ENCODE results near the gene PRDM10. TPM values are rescaled to one million over a fixed set of nuclear protein-coding genes. Genes with fewer than 3 reads are reported as not detected.

PRDM10 gene
- total and polyA plus RNA-seq, 10 of the 15 experiments (the other 5 are each of a cell fraction or from before 2014, with no cell fraction given), result 0.93 to 6.2 (median 4.1) TPM

DNA sequence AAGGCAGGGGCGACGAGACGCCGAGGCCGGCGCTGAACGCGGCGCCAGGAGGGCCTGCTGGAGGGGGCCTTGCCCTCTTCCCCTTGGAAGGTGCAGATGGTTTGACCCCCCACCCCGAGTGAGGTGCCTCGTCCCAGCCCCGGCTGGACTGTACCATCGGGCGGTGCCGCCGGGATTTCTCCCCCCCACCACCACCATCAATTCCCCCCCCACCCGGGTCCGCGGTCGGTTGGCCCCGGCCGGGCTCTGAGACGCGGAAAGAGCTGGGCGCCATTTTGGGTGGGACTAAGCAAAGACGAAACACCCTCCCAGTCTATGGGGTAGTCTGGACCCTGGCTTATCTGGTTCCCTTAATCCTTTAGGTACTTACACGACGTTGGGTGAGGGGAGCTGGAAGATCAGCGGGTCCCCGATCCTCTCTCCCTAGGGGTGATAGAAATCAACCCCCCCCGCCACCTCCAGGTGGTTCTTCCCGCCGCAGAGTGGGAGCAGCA lies at the start of gene PRDM10 (continued):
- TF ChIP-seq EP300 (IDR thresholded peaks at IDR 0.05; ENCODE audit: borderline replicate concordance in 1 of 2, control insufficient read depth in 1 of 2, low read depth in 2 of 2, low read length in 2 of 2) (no peak), MXI1 (IDR thresholded peaks at IDR 0.05; ENCODE audit: low read depth, low read length) (no peak), SMARCA5 (IDR thresholded peaks at IDR 0.05) (peak; percentile 77; the same call in 1 of the 2 replicates), TAF1 (IDR thresholded peaks at IDR 0.05; ENCODE audit: borderline replicate concordance, low read depth, low read length) (peak; percentile 86), TCF7 (IDR thresholded peaks at IDR 0.05; ENCODE audit: borderline replicate concordance) (no peak), RB1 (IDR thresholded peaks at IDR 0.05; ENCODE audit: borderline replicate concordance) (0 out of 2 replicates have a peak, but pooled peaks have one; percentile 87), SMAD5 (IDR thresholded peaks at IDR 0.05; ENCODE audit: low read depth) (0 out of 2 replicates have a peak, but pooled peaks have one; percentile 25), STAT3 (IDR thresholded peaks at IDR 0.05; ENCODE audit: low read depth, low read length) (0 out of 2 replicates have a peak, but pooled peaks have one; percentile 13)
- TF ChIP-seq, protein P1, sequence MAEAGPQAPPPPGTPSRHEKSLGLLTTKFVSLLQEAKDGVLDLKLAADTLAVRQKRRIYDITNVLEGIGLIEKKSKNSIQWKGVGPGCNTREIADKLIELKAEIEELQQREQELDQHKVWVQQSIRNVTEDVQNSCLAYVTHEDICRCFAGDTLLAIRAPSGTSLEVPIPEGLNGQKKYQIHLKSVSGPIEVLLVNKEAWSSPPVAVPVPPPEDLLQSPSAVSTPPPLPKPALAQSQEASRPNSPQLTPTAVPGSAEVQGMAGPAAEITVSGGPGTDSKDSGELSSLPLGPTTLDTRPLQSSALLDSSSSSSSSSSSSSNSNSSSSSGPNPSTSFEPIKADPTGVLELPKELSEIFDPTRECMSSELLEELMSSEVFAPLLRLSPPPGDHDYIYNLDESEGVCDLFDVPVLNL (IDR thresholded peaks at IDR 0.05; ENCODE audit: low read depth, low read length), result 0 out of 2 replicates have a peak, but pooled peaks have one; percentile 37
- TF ChIP-seq, protein P2, sequence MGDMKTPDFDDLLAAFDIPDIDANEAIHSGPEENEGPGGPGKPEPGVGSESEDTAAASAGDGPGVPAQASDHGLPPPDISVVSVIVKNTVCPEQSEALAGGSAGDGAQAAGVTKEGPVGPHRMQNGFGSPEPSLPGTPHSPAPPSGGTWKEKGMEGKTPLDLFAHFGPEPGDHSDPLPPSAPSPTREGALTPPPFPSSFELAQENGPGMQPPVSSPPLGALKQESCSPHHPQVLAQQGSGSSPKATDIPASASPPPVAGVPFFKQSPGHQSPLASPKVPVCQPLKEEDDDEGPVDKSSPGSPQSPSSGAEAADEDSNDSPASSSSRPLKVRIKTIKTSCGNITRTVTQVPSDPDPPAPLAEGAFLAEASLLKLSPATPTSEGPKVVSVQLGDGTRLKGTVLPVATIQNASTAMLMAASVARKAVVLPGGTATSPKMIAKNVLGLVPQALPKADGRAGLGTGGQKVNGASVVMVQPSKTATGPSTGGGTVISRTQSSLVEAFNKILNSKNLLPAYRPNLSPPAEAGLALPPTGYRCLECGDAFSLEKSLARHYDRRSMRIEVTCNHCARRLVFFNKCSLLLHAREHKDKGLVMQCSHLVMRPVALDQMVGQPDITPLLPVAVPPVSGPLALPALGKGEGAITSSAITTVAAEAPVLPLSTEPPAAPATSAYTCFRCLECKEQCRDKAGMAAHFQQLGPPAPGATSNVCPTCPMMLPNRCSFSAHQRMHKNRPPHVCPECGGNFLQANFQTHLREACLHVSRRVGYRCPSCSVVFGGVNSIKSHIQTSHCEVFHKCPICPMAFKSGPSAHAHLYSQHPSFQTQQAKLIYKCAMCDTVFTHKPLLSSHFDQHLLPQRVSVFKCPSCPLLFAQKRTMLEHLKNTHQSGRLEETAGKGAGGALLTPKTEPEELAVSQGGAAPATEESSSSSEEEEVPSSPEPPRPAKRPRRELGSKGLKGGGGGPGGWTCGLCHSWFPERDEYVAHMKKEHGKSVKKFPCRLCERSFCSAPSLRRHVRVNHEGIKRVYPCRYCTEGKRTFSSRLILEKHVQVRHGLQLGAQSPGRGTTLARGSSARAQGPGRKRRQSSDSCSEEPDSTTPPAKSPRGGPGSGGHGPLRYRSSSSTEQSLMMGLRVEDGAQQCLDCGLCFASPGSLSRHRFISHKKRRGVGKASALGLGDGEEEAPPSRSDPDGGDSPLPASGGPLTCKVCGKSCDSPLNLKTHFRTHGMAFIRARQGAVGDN (IDR thresholded peaks at IDR 0.05), result 0 out of 2 replicates have a peak, but pooled peaks have one; percentile 36
- TF ChIP-seq, protein P3, sequence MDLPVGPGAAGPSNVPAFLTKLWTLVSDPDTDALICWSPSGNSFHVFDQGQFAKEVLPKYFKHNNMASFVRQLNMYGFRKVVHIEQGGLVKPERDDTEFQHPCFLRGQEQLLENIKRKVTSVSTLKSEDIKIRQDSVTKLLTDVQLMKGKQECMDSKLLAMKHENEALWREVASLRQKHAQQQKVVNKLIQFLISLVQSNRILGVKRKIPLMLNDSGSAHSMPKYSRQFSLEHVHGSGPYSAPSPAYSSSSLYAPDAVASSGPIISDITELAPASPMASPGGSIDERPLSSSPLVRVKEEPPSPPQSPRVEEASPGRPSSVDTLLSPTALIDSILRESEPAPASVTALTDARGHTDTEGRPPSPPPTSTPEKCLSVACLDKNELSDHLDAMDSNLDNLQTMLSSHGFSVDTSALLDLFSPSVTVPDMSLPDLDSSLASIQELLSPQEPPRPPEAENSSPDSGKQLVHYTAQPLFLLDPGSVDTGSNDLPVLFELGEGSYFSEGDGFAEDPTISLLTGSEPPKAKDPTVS (IDR thresholded peaks at IDR 0.05; ENCODE audit: low read depth, low read length), result 0 out of 2 replicates have a peak, but pooled peaks have one; percentile 8
- TF ChIP-seq, protein P4, sequence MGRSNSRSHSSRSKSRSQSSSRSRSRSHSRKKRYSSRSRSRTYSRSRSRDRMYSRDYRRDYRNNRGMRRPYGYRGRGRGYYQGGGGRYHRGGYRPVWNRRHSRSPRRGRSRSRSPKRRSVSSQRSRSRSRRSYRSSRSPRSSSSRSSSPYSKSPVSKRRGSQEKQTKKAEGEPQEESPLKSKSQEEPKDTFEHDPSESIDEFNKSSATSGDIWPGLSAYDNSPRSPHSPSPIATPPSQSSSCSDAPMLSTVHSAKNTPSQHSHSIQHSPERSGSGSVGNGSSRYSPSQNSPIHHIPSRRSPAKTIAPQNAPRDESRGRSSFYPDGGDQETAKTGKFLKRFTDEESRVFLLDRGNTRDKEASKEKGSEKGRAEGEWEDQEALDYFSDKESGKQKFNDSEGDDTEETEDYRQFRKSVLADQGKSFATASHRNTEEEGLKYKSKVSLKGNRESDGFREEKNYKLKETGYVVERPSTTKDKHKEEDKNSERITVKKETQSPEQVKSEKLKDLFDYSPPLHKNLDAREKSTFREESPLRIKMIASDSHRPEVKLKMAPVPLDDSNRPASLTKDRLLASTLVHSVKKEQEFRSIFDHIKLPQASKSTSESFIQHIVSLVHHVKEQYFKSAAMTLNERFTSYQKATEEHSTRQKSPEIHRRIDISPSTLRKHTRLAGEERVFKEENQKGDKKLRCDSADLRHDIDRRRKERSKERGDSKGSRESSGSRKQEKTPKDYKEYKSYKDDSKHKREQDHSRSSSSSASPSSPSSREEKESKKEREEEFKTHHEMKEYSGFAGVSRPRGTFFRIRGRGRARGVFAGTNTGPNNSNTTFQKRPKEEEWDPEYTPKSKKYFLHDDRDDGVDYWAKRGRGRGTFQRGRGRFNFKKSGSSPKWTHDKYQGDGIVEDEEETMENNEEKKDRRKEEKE (IDR thresholded peaks at IDR 0.05), result peak; percentile 89
- TF ChIP-seq, protein P5, sequence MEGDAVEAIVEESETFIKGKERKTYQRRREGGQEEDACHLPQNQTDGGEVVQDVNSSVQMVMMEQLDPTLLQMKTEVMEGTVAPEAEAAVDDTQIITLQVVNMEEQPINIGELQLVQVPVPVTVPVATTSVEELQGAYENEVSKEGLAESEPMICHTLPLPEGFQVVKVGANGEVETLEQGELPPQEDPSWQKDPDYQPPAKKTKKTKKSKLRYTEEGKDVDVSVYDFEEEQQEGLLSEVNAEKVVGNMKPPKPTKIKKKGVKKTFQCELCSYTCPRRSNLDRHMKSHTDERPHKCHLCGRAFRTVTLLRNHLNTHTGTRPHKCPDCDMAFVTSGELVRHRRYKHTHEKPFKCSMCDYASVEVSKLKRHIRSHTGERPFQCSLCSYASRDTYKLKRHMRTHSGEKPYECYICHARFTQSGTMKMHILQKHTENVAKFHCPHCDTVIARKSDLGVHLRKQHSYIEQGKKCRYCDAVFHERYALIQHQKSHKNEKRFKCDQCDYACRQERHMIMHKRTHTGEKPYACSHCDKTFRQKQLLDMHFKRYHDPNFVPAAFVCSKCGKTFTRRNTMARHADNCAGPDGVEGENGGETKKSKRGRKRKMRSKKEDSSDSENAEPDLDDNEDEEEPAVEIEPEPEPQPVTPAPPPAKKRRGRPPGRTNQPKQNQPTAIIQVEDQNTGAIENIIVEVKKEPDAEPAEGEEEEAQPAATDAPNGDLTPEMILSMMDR (IDR thresholded peaks at IDR 0.05 in 2 of 3, conservative IDR thresholded peaks at IDR 0.05 in 1 of 3; ENCODE audit: control insufficient read depth in 2 of 3, extremely low read depth in 1 of 3, insufficient read depth in 1 of 3, low read depth in 3 of 3, low read length in 3 of 3), result no peak
- TF ChIP-seq, protein P6, sequence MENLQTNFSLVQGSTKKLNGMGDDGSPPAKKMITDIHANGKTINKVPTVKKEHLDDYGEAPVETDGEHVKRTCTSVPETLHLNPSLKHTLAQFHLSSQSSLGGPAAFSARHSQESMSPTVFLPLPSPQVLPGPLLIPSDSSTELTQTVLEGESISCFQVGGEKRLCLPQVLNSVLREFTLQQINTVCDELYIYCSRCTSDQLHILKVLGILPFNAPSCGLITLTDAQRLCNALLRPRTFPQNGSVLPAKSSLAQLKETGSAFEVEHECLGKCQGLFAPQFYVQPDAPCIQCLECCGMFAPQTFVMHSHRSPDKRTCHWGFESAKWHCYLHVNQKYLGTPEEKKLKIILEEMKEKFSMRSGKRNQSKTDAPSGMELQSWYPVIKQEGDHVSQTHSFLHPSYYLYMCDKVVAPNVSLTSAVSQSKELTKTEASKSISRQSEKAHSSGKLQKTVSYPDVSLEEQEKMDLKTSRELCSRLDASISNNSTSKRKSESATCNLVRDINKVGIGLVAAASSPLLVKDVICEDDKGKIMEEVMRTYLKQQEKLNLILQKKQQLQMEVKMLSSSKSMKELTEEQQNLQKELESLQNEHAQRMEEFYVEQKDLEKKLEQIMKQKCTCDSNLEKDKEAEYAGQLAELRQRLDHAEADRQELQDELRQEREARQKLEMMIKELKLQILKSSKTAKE (IDR thresholded peaks at IDR 0.05; ENCODE audit: low read depth, poor library complexity, severe bottlenecking), result peak; percentile 98

Data from GM12878 (cell line).